Fibroblast of pulmonary artery (primary cell): ENCODE measurements around the gene CCDC122.

Source experiments
- DNase-seq: peaks from one replicate; pipeline ENCODE4 v3.0.0-alpha.2; 2010; ENCODE audit warnings: low read depth
- H3K4me3 ChIP-seq: replicated peaks from 2 replicates; pipeline ENCODE4 v1.5.1; 2011; ENCODE audit warnings: low read depth, mild to moderate bottlenecking, control low read depth, low read length, moderate library complexity
- TF ChIP-seq, protein P1 (sequence below): IDR thresholded peaks from 2 replicates; pipeline ENCODE4 v1.5.1; 2011; ENCODE audit warnings: mild to moderate bottlenecking, control low read depth, low read length, inconsistent platforms; ENCODE audit errors: missing control alignments

The CCDC122 gene

DNA sequence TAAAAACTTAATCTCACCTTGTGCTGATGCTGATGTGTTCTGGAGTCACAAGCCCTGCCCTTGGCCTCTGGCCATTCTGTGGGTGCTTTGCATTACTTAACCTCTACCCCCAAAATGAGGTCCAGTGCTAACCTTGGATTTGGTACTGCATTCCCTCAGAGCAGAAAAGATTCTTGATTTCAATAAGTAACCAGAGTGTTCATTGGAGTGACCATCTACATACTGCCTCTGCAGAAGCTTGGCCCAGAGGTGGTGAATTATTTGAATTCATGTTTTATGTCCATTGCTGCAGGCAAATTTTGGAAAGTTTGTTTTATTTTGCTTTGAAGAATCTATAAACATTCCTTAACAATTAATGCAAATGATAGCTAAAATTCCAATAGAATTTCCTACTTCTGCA is 85.1 kb downstream of the CCDC122 start:
- TF ChIP-seq, protein P1, sequence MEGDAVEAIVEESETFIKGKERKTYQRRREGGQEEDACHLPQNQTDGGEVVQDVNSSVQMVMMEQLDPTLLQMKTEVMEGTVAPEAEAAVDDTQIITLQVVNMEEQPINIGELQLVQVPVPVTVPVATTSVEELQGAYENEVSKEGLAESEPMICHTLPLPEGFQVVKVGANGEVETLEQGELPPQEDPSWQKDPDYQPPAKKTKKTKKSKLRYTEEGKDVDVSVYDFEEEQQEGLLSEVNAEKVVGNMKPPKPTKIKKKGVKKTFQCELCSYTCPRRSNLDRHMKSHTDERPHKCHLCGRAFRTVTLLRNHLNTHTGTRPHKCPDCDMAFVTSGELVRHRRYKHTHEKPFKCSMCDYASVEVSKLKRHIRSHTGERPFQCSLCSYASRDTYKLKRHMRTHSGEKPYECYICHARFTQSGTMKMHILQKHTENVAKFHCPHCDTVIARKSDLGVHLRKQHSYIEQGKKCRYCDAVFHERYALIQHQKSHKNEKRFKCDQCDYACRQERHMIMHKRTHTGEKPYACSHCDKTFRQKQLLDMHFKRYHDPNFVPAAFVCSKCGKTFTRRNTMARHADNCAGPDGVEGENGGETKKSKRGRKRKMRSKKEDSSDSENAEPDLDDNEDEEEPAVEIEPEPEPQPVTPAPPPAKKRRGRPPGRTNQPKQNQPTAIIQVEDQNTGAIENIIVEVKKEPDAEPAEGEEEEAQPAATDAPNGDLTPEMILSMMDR = no peak
- DNase-seq = no peak
- H3K4me3 ChIP-seq = no peak overlapping the region

DNA sequence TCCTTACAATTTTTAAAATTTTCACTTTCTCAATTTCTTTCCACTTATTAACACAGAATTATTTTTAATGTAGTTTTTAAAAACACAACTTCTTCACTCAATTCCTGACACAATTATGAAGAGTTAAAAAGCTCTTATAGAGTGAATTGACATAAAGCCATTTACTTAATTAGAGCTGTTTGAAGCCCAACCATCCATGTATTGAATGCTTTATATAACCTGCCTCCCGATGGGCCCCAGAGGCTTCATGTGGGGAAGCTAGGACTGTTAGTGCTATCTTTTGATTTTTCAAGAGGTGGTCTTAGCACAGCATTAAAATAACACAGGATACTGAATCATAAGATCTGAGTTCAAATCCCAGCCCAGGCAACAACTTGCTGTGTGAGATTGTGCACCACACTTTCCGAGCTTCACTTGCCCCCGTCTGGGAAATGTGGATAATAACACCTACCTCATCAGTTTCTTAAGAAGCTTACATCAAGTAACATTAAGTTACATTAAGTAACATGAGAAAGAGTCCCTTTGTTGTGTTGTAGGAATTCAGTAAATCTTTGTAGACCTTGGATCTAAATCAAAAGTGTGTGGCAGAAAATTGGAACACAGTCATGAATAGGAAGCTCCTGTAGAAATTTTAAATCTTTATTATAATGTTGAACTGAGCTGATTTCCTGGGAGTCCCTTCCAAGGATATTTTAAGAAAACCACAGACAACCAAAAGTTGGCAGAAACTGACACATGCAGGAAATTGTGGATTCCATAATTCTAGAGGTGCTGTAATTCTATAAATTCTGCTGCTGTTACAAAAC is 87.3 kb downstream of the CCDC122 start:
- TF ChIP-seq, protein P1 = peak; percentile 4
- peak; percentile 69 for DNase-seq
- no peak overlapping the region for H3K4me3 ChIP-seq

- peak overlapping the region; percentile 65 for H3K4me3 ChIP-seq
- peak; percentile 69 for DNase-seq
These were observed 91.5 kb downstream of the CCDC122 start for GRCh38 chr13:43787997-43788396.

GRCh38 chr13:43787518-43787891 is 92.0 kb downstream of the CCDC122 start:
- TF ChIP-seq, protein P1 = no peak
- no peak for DNase-seq
- peak overlapping the region; percentile 65 for H3K4me3 ChIP-seq

More at GRCh38 chr13:43787997-43788396, 91.5 kb downstream of the CCDC122 start:
- TF ChIP-seq, protein P1 = peak; percentile 53

DNA sequence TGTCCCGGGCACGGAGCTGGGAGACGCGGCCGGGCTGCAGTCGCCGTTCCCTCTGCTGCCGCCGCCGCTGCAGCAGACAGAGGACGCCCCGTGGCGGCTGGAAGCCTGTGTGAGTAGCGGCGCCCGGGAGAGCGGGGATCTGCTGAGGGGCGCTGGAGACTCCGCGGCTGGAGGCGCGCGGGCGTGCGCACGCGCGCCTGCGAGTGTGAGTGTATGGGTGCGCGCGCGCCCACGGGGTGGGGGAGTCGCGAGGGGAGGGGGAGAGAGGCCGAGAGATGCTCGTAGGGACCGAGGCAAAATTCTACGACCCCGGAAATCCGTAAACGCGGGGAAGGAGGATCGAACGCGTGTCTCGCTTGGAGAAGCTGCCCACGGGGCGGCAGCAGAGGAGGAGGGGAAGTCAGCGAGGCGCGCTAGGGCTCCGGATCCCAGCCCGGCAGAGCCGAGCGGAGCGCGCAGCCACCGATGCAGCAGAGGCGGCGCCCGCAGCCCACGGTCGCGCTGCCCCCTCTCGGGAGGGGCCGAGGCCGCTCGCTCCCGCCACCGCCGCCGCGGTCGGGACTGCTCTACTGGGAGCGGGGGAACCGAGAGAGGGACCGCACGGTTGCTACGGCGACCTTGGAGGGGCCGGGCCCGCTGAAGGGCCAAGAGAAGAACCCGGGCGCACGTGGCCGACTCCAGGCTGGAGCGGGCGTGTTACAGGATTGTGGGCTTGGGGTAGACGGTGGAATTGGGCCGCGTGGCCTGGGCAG is 92.6 kb downstream of the CCDC122 start, which contains the start of gene ENOX1:
Gene ENOX1 (minus strand): TSS at position 207 of the 752 bp plus-strand sequence.
- H3K4me3 ChIP-seq = peak within 1 kb of the TSS; percentile 65
- TF ChIP-seq, protein P1 = no peak
- peak; percentile 83 for DNase-seq

GRCh38 chr13:43786472-43786765 is 93.1 kb downstream of the CCDC122 start:
- no peak for DNase-seq
- H3K4me3 ChIP-seq = peak overlapping the region; percentile 65
- TF ChIP-seq, protein P1 = no peak
